GM21423 (cell line): ENCODE measurements around the gene GLO1.
A peak's percentile ranks its signal among the peaks of the same experiment; 100 is the strongest.

Experiments used
- ATAC-seq: cut with Tn5 transposase; IDR thresholded peaks from one replicate; pipeline ENCODE4 v1.9.1; 2021; ENCODE audit warnings: mild to moderate bottlenecking, moderate library complexity; ENCODE audit not compliant: unreplicated experiment

The GLO1 gene

GRCh38 chr6:38673397-38674165 lies 29.4 kb downstream of the GLO1 start:
- ATAC-seq, result no peak

- ATAC-seq, result peak; percentile 82
Observed at GRCh38 chr6:38671885-38672467, 31.0 kb downstream of the GLO1 start.

GRCh38 chr6:38658418-38659167 lies 44.4 kb downstream of the GLO1 start:
- ATAC-seq, result no peak

- ATAC-seq, result no peak
Observed at GRCh38 chr6:38656896-38657295, 46.0 kb downstream of the GLO1 start.

GRCh38 chr6:38654263-38654662 lies 48.7 kb downstream of the GLO1 start:
- no peak for ATAC-seq

- ATAC-seq, result no peak
Observed at GRCh38 chr6:38651121-38651784, 51.7 kb downstream of the GLO1 start.

- no peak for ATAC-seq
Observed at GRCh38 chr6:38650207-38650752, 52.7 kb downstream of the GLO1 start.

- ATAC-seq, result no peak
Observed at GRCh38 chr6:38649744-38650143, 53.2 kb downstream of the GLO1 start.

- no peak for ATAC-seq
Observed at GRCh38 chr6:38648629-38649028, 54.3 kb downstream of the GLO1 start.

- ATAC-seq, result no peak
Observed at GRCh38 chr6:38646166-38646878, 56.6 kb downstream of the GLO1 start.

- ATAC-seq, result no peak
Observed at GRCh38 chr6:38644951-38645350, 58.0 kb downstream of the GLO1 start.

GRCh38 chr6:38640216-38640909 lies 62.6 kb downstream of the GLO1 start:
- ATAC-seq, result no peak

GRCh38 chr6:38639498-38640215 lies 63.3 kb downstream of the GLO1 start, which contains the start of gene BTBD9:
TSS of gene BTBD9 (minus strand) at chr6:38639929.
- peak; percentile 83 for ATAC-seq

- ATAC-seq, result peak; percentile 21
Observed at GRCh38 chr6:38638941-38639497, 63.9 kb downstream of the GLO1 start.

- ATAC-seq, result no peak
Observed at GRCh38 chr6:38637756-38638155, 65.2 kb downstream of the GLO1 start.

GRCh38 chr6:38636027-38636426 lies 66.9 kb downstream of the GLO1 start:
- ATAC-seq, result no peak

- ATAC-seq, result no peak
Observed at GRCh38 chr6:38634518-38634917, 68.4 kb downstream of the GLO1 start.

GRCh38 chr6:38632490-38632889 lies 70.5 kb downstream of the GLO1 start:
- no peak for ATAC-seq
